Measurements from ENCODE around the gene KRT16.
"Not testable (repeated sequence)": the region's sequence is repeated elsewhere in the genome, so short reads cannot be mapped to it uniquely, and the experiment has no call there.

- TF ChIP-seq CTCF, POLR2A (IDR thresholded peaks at IDR 0.05): not testable (repeated sequence)
Observed at GRCh38 chr17:41626028-41626913, 13.7 kb upstream of the KRT16 start.
